ENCODE measurements around the gene PEPD.

The PEPD gene

DNA sequence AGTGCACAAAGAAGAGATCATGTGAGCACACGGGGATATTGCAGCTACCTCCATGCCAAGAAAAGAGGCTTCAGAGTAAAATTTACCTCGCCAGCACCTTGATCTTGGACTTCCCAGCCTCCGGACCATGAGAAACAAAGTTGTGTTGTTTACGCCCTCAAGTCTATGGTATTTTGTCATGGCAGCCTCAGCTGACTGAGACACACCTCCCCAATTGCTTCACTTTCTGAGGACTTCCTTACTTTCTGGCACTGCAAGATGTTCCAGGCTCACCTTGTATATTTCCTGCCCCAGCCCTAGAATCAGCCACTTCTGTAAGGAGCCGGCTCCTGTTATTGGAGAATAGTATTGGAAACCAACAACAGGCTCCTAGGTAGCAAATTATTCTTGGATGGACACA, 154.7 kb downstream of the PEPD start:
- no peak overlapping the region for H3K4me2 ChIP-seq (ENCODE audit: low read depth, low read length, poor library complexity, severe bottlenecking)

DNA sequence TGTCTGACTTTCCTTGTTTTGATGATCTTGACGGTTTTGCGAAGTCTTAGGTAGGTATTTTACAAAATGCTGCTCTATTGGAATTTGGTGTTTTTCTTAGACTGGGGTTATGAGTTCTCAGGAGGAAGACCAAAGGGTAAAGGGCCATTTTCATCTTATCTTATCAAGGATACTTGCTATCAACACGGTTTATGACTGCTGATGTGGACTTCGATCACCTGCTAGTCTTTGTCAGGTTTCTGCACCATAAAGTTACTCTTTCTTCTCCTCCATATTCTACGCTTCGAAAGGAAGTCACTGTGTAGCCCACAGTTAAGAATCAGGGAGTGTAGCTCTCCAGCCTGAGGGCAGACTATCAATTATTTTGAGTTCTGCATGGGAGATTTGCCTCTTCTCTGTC, 155.5 kb downstream of the PEPD start:
- H3K36me3 ChIP-seq (ENCODE audit: insufficient read depth, low read length): no peaks in the 10 kb centered on the region
- no peaks in the 10 kb centered on the region for H3F3A ChIP-seq (ENCODE audit: low read depth)
- H3K4me1 ChIP-seq (ENCODE audit: insufficient read depth, low read length, poor library complexity, severe bottlenecking): no peaks in the 10 kb centered on the region
- H4K20me1 ChIP-seq (ENCODE audit: insufficient read depth, low read length, poor library complexity, severe bottlenecking): no peaks in the 10 kb centered on the region
- H2AFZ ChIP-seq (ENCODE audit: low read length): no peak overlapping the region
- no peak for TF ChIP-seq EZH2phosphoT487 (IDR thresholded peaks at IDR 0.05; ENCODE audit: borderline replicate concordance)
- TF ChIP-seq, protein P1, sequence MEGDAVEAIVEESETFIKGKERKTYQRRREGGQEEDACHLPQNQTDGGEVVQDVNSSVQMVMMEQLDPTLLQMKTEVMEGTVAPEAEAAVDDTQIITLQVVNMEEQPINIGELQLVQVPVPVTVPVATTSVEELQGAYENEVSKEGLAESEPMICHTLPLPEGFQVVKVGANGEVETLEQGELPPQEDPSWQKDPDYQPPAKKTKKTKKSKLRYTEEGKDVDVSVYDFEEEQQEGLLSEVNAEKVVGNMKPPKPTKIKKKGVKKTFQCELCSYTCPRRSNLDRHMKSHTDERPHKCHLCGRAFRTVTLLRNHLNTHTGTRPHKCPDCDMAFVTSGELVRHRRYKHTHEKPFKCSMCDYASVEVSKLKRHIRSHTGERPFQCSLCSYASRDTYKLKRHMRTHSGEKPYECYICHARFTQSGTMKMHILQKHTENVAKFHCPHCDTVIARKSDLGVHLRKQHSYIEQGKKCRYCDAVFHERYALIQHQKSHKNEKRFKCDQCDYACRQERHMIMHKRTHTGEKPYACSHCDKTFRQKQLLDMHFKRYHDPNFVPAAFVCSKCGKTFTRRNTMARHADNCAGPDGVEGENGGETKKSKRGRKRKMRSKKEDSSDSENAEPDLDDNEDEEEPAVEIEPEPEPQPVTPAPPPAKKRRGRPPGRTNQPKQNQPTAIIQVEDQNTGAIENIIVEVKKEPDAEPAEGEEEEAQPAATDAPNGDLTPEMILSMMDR (conservative IDR thresholded peaks at IDR 0.05; ENCODE audit: low read length): no peak
- no peaks in the 10 kb centered on the region for H3K79me2 ChIP-seq (ENCODE audit: insufficient read depth, low read length)
- H3K9me3 ChIP-seq (ENCODE audit: insufficient read depth, low read depth, low read length): no peaks in the 10 kb centered on the region
- no peak overlapping the region for H3K9ac ChIP-seq (ENCODE audit: low read depth, low read length, poor library complexity, severe bottlenecking)
- no peaks in the 10 kb centered on the region for H3K27me3 ChIP-seq (ENCODE audit: insufficient read depth, low read length, poor library complexity, severe bottlenecking)
- no peaks in the 10 kb centered on the region for H3K9me2 ChIP-seq (replicated peaks; ENCODE audit: low read depth, low read length)
- no peak overlapping the region for H3K4me2 ChIP-seq (ENCODE audit: low read depth, low read length, poor library complexity, severe bottlenecking)
- no peak overlapping the region for H3K4me3 ChIP-seq (ENCODE audit: low read length, poor library complexity, severe bottlenecking)

More for the DNA sequence above, 154.7 kb downstream of the PEPD start:
- H3K79me2 ChIP-seq (ENCODE audit: insufficient read depth, low read length): no peaks in the 10 kb centered on the region
- no peaks in the 10 kb centered on the region for H3K4me1 ChIP-seq (ENCODE audit: insufficient read depth, low read length, poor library complexity, severe bottlenecking)
- no peak overlapping the region for H2AFZ ChIP-seq (ENCODE audit: low read length)
- no peaks in the 10 kb centered on the region for H3K9me2 ChIP-seq (replicated peaks; ENCODE audit: low read depth, low read length)
- no peak overlapping the region for H3K4me3 ChIP-seq (ENCODE audit: low read length, poor library complexity, severe bottlenecking)
- no peaks in the 10 kb centered on the region for H3K27me3 ChIP-seq (ENCODE audit: insufficient read depth, low read length, poor library complexity, severe bottlenecking)
- no peak overlapping the region for H3K9ac ChIP-seq (ENCODE audit: low read depth, low read length, poor library complexity, severe bottlenecking)
- H4K20me1 ChIP-seq (ENCODE audit: insufficient read depth, low read length, poor library complexity, severe bottlenecking): no peaks in the 10 kb centered on the region
- H3K9me3 ChIP-seq (ENCODE audit: insufficient read depth, low read depth, low read length): no peaks in the 10 kb centered on the region
- no peaks in the 10 kb centered on the region for H3K36me3 ChIP-seq (ENCODE audit: insufficient read depth, low read length)
- TF ChIP-seq, protein P1 (conservative IDR thresholded peaks at IDR 0.05; ENCODE audit: low read length): no peak
- TF ChIP-seq EZH2phosphoT487 (IDR thresholded peaks at IDR 0.05; ENCODE audit: borderline replicate concordance): no peak
- H3F3A ChIP-seq (ENCODE audit: low read depth): no peaks in the 10 kb centered on the region

DNA sequence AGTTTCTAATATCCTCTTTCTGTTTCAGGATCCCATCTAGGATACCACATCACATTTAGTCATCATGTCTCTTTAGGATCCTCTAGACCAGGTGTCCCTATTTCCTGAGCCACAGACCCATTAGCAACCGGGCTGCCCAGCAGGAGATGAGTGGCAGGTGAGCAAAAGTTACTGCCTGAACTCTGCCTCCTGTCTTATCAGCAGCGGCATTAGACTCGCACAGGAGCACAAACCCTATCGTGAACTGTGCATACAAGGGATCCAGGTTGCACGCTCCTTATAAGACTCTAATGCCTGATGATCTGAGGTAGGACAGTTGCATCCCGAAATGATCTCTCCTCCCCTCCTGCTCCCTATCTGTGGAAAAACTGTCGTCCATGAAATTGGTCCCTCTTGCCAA, 155.9 kb downstream of the PEPD start:
- Histone ChIP-seq H3K9me2 (replicated peaks; ENCODE audit: low read depth, low read length) (no peaks in the 10 kb centered on the region), H3F3A (ENCODE audit: low read depth) (no peaks in the 10 kb centered on the region), H3K36me3 (ENCODE audit: insufficient read depth, low read length) (no peaks in the 10 kb centered on the region), H2AFZ (ENCODE audit: low read length) (no peak overlapping the region), H3K4me3 (ENCODE audit: low read length, poor library complexity, severe bottlenecking) (no peak overlapping the region), H3K4me1 (ENCODE audit: insufficient read depth, low read length, poor library complexity, severe bottlenecking) (no peaks in the 10 kb centered on the region), H3K4me2 (ENCODE audit: low read depth, low read length, poor library complexity, severe bottlenecking) (no peak overlapping the region), H3K79me2 (ENCODE audit: insufficient read depth, low read length) (no peaks in the 10 kb centered on the region), H3K9me3 (ENCODE audit: insufficient read depth, low read depth, low read length) (no peaks in the 10 kb centered on the region), H3K9ac (ENCODE audit: low read depth, low read length, poor library complexity, severe bottlenecking) (no peak overlapping the region), H4K20me1 (ENCODE audit: insufficient read depth, low read length, poor library complexity, severe bottlenecking) (no peaks in the 10 kb centered on the region), H3K27me3 (ENCODE audit: insufficient read depth, low read length, poor library complexity, severe bottlenecking) (no peaks in the 10 kb centered on the region)
- TF ChIP-seq EZH2phosphoT487 (IDR thresholded peaks at IDR 0.05; ENCODE audit: borderline replicate concordance): no peak
- TF ChIP-seq, protein P1 (conservative IDR thresholded peaks at IDR 0.05; ENCODE audit: low read length): no peak
